ENCODE measurements around the gene ZNF445.
"Not testable (repeated sequence)": the region's sequence is repeated elsewhere in the genome, so short reads cannot be mapped to it uniquely, and the experiment has no call there.

ZNF445 gene

GRCh38 chr3:44419923-44420650 is 57.4 kb downstream of the ZNF445 start:
- Histone ChIP-seq H2AK5ac (ENCODE audit: low read length, severe bottlenecking) (no peak overlapping the region), H3K4me2 (ENCODE audit: low read length, poor library complexity, severe bottlenecking) (no peak overlapping the region), H2BK12ac (ENCODE audit: low read length in 2 of 2) (no peak overlapping the region), H3K23ac (ENCODE audit: low read length in 2 of 2) (no peak overlapping the region), H2BK5ac (ENCODE audit: low read depth, low read length, poor library complexity, severe bottlenecking) (no peak overlapping the region), H3K36me3 (ENCODE audit: control insufficient read depth in 1 of 2, insufficient read depth in 2 of 2, low read depth in 1 of 2, low read length in 2 of 2) (no peaks in the 10 kb centered on the region), H3K14ac (ENCODE audit: low read length in 2 of 2) (no peak overlapping the region), H2BK120ac (ENCODE audit: low read depth, low read length) (no peak overlapping the region), H3K9ac (ENCODE audit: low read length) (no peak overlapping the region), H2BK15ac (ENCODE audit: low read depth, poor library complexity, severe bottlenecking) (no peak overlapping the region), H3K4me1 (ENCODE audit: control insufficient read depth, insufficient read depth, low read depth, low read length) (peaks cover 2% of the 10 kb centered on the region), H3K27ac (ENCODE audit: low read length, poor library complexity, severe bottlenecking) (no peak overlapping the region), H3K9me3 (ENCODE audit: control insufficient read depth, low read length) (no peaks in the 10 kb centered on the region), H2AFZ (ENCODE audit: low read depth, low read length) (no peak overlapping the region), H4K91ac (ENCODE audit: low read length) (no peak overlapping the region), H3K4ac (ENCODE audit: low read depth in 1 of 2, low read length in 2 of 2) (no peak overlapping the region), H4K8ac (ENCODE audit: low read length) (no peak overlapping the region), H3K79me1 (replicated peaks; ENCODE audit: low read length, poor library complexity, severe bottlenecking) (no peaks in the 10 kb centered on the region), H3K27me3 (ENCODE audit: control insufficient read depth in 1 of 2, insufficient read depth in 1 of 2, low read length in 2 of 2) (peaks cover 3 to 9% of the 10 kb centered on the region in 2 experiments), H3K18ac (ENCODE audit: low read depth in 1 of 2, low read length in 2 of 2) (no peak overlapping the region), H3K4me3 (ENCODE audit: insufficient read depth in 1 of 2, low read depth in 1 of 2, low read length in 2 of 2) (no peak overlapping the region)
- WGBS = 90% methylated on average over 14 of the region's 14 CpGs
- DNase-seq = no peak

- H3K4ac ChIP-seq (ENCODE audit: low read depth in 1 of 2, low read length in 2 of 2) = no peak overlapping the region
- no peak overlapping the region for H3K9ac ChIP-seq (ENCODE audit: low read length)
- no peak overlapping the region for H4K91ac ChIP-seq (ENCODE audit: low read length)
- no peak overlapping the region for H2AFZ ChIP-seq (ENCODE audit: low read depth, low read length)
- H3K27me3 ChIP-seq (ENCODE audit: control insufficient read depth in 1 of 2, insufficient read depth in 1 of 2, low read length in 2 of 2) = peaks cover 3% of the 10 kb centered on the region in 2 experiments
- no peak overlapping the region for H3K27ac ChIP-seq (ENCODE audit: low read length, poor library complexity, severe bottlenecking)
- H3K79me1 ChIP-seq (replicated peaks; ENCODE audit: low read length, poor library complexity, severe bottlenecking) = no peaks in the 10 kb centered on the region
- H2BK15ac ChIP-seq (ENCODE audit: low read depth, poor library complexity, severe bottlenecking) = no peak overlapping the region
- no peak overlapping the region for H3K4me2 ChIP-seq (ENCODE audit: low read length, poor library complexity, severe bottlenecking)
- no peak overlapping the region for H3K14ac ChIP-seq (ENCODE audit: low read length in 2 of 2)
- H3K9me3 ChIP-seq (ENCODE audit: control insufficient read depth, low read length) = no peaks in the 10 kb centered on the region
- H2BK5ac ChIP-seq (ENCODE audit: low read depth, low read length, poor library complexity, severe bottlenecking) = no peak overlapping the region
- DNase-seq = no peak
- no peak overlapping the region for H3K23ac ChIP-seq (ENCODE audit: low read length in 2 of 2)
- no peak overlapping the region for H2BK12ac ChIP-seq (ENCODE audit: low read length in 2 of 2)
- no peak overlapping the region for H3K4me3 ChIP-seq (ENCODE audit: insufficient read depth in 1 of 2, low read depth in 1 of 2, low read length in 2 of 2)
- no peak overlapping the region for H4K8ac ChIP-seq (ENCODE audit: low read length)
- H2AK5ac ChIP-seq (ENCODE audit: low read length, severe bottlenecking) = no peak overlapping the region
- H3K36me3 ChIP-seq (ENCODE audit: control insufficient read depth in 1 of 2, insufficient read depth in 2 of 2, low read depth in 1 of 2, low read length in 2 of 2) = no peaks in the 10 kb centered on the region
- WGBS = 86% methylated on average over 11 of the region's 11 CpGs
- H3K4me1 ChIP-seq (ENCODE audit: control insufficient read depth, insufficient read depth, low read depth, low read length) = peaks cover 2% of the 10 kb centered on the region
- H3K18ac ChIP-seq (ENCODE audit: low read depth in 1 of 2, low read length in 2 of 2) = no peak overlapping the region
- no peak overlapping the region for H2BK120ac ChIP-seq (ENCODE audit: low read depth, low read length)
These were observed 58.2 kb downstream of the ZNF445 start for GRCh38 chr3:44419116-44419922.

- H3K4ac ChIP-seq (ENCODE audit: low read depth in 1 of 2, low read length in 2 of 2) = no peak overlapping the region
These were observed 58.9 kb downstream of the ZNF445 start for GRCh38 chr3:44418549-44418948.

GRCh38 chr3:44418118-44418517 is 59.4 kb downstream of the ZNF445 start:
- 87% methylated on average over 4 of the region's 4 CpGs for WGBS

More at GRCh38 chr3:44418549-44418948, 58.9 kb downstream of the ZNF445 start:
- Histone ChIP-seq H2BK120ac (ENCODE audit: low read depth, low read length) (no peak overlapping the region), H3K4me2 (ENCODE audit: low read length, poor library complexity, severe bottlenecking) (no peak overlapping the region), H3K23ac (ENCODE audit: low read length in 2 of 2) (no peak overlapping the region), H2BK5ac (ENCODE audit: low read depth, low read length, poor library complexity, severe bottlenecking) (no peak overlapping the region), H2AK5ac (ENCODE audit: low read length, severe bottlenecking) (no peak overlapping the region), H4K91ac (ENCODE audit: low read length) (no peak overlapping the region), H3K36me3 (ENCODE audit: control insufficient read depth in 1 of 2, insufficient read depth in 2 of 2, low read depth in 1 of 2, low read length in 2 of 2) (no peaks in the 10 kb centered on the region), H2BK15ac (ENCODE audit: low read depth, poor library complexity, severe bottlenecking) (no peak overlapping the region), H3K18ac (ENCODE audit: low read depth in 1 of 2, low read length in 2 of 2) (no peak overlapping the region), H4K8ac (ENCODE audit: low read length) (no peak overlapping the region), H2BK12ac (ENCODE audit: low read length in 2 of 2) (no peak overlapping the region), H3K27me3 (ENCODE audit: control insufficient read depth in 1 of 2, insufficient read depth in 1 of 2, low read length in 2 of 2) (peaks cover 3% of the 10 kb centered on the region in 2 experiments), H3K14ac (ENCODE audit: low read length in 2 of 2) (no peak overlapping the region), H3K4me1 (ENCODE audit: control insufficient read depth, insufficient read depth, low read depth, low read length) (peaks cover 2% of the 10 kb centered on the region), H3K9me3 (ENCODE audit: control insufficient read depth, low read length) (no peaks in the 10 kb centered on the region), H2AFZ (ENCODE audit: low read depth, low read length) (no peak overlapping the region), H3K27ac (ENCODE audit: low read length, poor library complexity, severe bottlenecking) (no peak overlapping the region), H3K4me3 (ENCODE audit: insufficient read depth in 1 of 2, low read depth in 1 of 2, low read length in 2 of 2) (no peak overlapping the region), H3K79me1 (replicated peaks; ENCODE audit: low read length, poor library complexity, severe bottlenecking) (no peaks in the 10 kb centered on the region), H3K9ac (ENCODE audit: low read length) (no peak overlapping the region)
- DNase-seq = no peak
- WGBS = 73% methylated on average over 2 of the region's 2 CpGs

More at GRCh38 chr3:44418118-44418517, 59.4 kb downstream of the ZNF445 start:
- not testable (repeated sequence) for H3K36me3 ChIP-seq (ENCODE audit: control insufficient read depth in 1 of 2, insufficient read depth in 2 of 2, low read depth in 1 of 2, low read length in 2 of 2); H3K23ac ChIP-seq (ENCODE audit: low read length in 2 of 2); H3K4me2 ChIP-seq (ENCODE audit: low read length, poor library complexity, severe bottlenecking); H4K8ac ChIP-seq (ENCODE audit: low read length); H2AFZ ChIP-seq (ENCODE audit: low read depth, low read length); H3K4me3 ChIP-seq (ENCODE audit: insufficient read depth in 1 of 2, low read depth in 1 of 2, low read length in 2 of 2); H3K18ac ChIP-seq (ENCODE audit: low read depth in 1 of 2, low read length in 2 of 2); H3K27ac ChIP-seq (ENCODE audit: low read length, poor library complexity, severe bottlenecking); H3K9me3 ChIP-seq (ENCODE audit: control insufficient read depth, low read length); DNase-seq; H4K91ac ChIP-seq (ENCODE audit: low read length); H2BK120ac ChIP-seq (ENCODE audit: low read depth, low read length); H2BK5ac ChIP-seq (ENCODE audit: low read depth, low read length, poor library complexity, severe bottlenecking); H3K79me1 ChIP-seq (replicated peaks; ENCODE audit: low read length, poor library complexity, severe bottlenecking); H3K4me1 ChIP-seq (ENCODE audit: control insufficient read depth, insufficient read depth, low read depth, low read length); H3K14ac ChIP-seq (ENCODE audit: low read length in 2 of 2); H2AK5ac ChIP-seq (ENCODE audit: low read length, severe bottlenecking); H3K4ac ChIP-seq (ENCODE audit: low read depth in 1 of 2, low read length in 2 of 2); H2BK12ac ChIP-seq (ENCODE audit: low read length in 2 of 2); H2BK15ac ChIP-seq (ENCODE audit: low read depth, poor library complexity, severe bottlenecking); H3K9ac ChIP-seq (ENCODE audit: low read length); H3K27me3 ChIP-seq (ENCODE audit: control insufficient read depth in 1 of 2, insufficient read depth in 1 of 2, low read length in 2 of 2)
